IPS DF 19.7 (cell line): ENCODE data around the gene SFMBT1.
A peak's percentile ranks its signal among the peaks of the same experiment; 100 is the strongest.
"Not testable (repeated sequence)": the region's sequence is repeated elsewhere in the genome, so short reads cannot be mapped to it uniquely, and the experiment has no call there.

Experiments
- DNase-seq: peaks from one replicate; pipeline ENCODE4 v3.0.0-alpha.2; 2013; ENCODE audit warnings: low read depth, low spot score

The SFMBT1 gene

DNA sequence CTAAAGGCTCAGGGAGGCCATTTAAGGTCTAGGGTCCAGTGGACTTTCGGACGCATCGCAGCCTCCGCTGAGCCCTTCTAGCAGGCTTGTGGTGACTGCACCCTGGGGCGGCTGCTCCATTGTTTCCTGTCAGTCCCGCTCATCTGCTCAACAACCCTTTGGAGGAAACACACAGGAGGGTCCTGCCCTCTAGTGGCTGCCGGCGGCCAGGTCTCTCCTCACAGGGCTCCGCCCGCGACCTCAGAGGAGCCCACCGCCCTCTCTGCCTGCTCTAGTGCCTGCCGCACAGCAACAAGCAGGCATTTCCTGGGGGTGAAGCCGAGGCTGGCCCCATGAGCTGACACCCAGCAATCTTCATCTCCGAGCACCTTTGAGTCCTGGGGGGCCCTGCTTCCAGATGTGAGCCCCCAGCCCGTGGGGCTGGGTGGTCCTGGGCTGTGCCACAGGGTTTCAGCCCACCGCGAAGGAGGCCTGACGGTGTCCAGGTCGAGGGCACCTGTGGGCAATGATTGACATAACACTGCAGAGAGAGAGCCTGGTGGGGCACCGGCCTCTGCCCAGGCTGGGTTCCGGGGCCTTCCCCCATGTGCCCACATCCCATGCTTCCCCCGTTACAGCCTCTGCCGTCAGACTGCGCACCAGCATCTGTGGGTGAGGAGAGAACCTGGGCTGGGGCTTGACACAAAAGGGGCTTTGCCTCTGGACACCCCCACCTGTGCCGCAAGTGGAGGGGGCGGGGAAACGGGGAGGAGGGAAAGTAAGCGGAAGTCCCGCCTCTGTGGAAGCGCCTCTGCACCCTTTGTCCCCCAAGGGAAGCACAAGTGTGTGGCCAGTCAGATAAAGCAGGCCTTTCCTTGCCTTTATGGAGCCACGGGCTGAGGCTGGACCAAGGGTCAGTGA lies 27.0 kb upstream of the SFMBT1 start:
- DNase-seq = peak; percentile 65

DNA sequence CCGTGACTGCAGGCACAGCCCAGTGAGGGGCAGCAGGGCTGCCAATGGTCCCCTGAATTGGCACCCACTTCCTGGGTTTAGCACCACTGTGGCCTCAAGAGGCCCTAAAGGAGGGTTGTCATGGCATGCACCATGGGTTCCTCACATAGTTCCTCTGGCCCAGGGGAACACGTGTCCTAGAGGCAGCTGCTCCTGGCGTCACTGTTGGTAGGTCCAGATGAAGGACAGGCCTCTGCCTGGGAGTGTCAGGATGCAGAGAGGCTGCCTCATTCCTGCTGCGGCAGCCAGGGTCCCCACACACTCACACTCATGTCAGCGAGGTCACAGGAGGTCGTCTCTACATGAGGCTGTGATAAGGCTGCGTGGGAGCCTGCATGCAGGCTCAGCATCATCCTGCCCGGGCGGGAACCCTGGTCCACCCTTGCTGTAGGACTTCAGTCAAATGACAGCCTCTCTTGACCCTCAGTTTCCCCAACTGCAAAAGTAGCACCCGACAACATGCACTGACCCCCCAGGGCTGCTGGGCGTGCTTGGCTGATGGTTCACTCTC lies 26.1 kb upstream of the SFMBT1 start:
- no peak for DNase-seq

DNA sequence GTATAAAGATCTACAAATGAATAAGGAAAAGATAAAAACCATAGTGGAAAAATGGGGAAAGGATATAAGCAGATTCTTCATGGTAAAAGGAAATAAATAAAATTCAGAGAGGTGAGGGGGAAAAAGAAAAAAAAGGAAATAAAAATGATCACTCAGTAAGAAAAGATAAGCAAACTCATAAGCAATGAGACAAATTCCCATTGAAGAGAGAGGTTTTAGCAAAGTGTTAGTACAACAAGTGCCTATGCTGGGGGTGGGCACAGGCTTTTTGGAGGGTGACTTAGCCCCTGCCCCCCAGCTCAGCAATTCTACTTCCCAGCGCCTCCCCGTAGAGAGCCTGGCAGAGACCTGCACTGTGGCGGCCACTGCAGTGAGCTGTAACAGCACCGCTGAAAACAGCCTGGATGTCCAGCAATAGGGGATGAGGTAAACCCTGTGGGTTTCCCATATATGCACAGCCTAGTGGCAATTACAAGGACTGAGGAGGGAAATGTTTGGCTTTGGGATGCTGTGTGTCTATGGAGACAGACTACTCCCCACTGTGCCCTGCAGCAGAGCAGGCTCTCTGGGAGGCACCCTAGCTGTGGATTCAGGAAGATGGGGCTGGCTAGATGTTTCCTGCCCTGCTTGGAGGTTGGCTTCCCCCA lies 23.7 kb upstream of the SFMBT1 start:
- no peak for DNase-seq

DNA sequence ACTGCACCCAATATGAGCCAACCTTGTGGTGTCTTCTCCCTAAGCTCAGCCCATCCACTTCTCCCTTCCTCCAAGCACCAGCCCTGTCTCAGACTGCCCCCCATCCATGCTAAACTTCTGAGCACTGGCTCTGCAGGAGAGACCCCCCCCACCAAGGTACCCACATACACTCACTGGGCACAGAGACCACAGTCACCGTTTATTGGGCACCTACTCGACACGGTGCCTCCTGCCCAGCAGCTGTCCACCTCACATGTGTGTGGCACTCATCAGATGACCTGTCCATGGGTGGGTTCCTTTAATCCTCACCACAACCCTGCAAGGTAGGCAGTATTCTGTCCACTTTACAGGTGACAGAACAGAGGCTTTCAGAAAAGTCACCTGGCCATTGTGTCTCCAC lies 22.3 kb upstream of the SFMBT1 start:
- no peak for DNase-seq

DNA sequence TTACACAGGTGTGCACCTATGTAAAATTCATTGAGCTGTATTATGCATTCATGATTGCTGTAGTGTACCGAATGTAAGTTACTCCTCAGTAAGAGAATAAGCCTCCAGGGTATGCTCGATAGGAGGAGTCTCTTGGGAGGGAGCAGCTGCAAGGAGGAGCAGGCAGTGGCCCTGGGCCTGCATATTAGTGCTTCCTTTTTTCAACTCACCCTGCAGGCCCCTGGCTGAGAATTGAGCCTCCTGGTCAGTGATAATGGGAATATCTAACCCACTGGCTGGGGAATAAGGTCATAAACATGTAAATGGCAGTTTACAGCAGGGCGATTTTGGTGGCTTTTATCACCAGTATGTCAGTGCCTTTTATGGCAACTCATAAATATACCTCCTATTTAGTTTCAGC lies 21.7 kb upstream of the SFMBT1 start:
- no peak for DNase-seq

DNA sequence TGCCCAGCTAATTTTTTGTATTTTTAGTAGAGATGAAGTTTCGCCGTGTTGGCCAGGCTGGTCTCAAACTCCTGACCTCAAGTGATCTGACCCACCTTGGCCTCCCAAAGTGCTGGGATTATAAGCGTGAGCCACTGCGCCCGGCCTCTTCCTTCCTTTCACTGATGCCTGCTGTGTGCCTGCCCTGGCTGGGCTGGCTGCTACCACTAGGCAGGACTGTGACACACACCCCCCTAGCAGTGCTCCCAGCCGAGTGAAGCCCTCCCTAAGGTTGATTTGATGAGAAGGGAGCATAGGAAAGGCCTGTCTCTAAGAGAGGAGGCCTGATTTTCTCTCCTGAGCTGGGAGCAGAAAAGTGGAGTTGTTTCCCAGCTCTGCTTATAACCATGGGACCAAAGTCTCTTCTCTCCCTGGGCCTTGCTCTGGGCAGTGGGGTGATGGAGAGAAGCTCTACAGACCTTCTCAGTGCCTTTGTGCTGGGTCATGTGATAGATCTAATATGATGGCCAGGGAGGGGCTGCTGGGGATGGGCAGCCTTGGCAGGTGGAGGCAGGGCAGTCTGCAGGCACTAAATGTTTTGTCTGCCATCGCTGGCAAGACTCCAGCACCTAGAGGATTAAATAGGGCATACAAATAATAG lies 20.1 kb upstream of the SFMBT1 start:
- DNase-seq = no peak

DNA sequence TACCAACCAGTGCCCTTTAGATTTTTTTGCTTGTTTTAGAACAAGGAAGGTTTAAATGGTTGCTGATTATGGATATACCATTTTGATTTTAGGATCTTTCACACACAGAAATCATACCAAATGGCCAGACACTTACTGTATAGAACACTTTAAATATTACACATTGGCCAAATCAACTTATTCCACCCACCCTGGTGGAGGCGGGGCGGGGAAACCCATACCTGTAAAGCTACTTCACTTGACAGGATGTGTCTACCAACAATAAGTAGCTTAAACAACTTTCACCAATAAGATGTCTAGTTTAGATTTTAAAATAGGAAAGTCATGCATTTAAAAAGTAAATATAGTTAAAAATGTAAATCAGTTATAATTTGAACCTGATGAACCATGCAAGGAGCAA lies 17.0 kb upstream of the SFMBT1 start:
- DNase-seq = no peak

DNA sequence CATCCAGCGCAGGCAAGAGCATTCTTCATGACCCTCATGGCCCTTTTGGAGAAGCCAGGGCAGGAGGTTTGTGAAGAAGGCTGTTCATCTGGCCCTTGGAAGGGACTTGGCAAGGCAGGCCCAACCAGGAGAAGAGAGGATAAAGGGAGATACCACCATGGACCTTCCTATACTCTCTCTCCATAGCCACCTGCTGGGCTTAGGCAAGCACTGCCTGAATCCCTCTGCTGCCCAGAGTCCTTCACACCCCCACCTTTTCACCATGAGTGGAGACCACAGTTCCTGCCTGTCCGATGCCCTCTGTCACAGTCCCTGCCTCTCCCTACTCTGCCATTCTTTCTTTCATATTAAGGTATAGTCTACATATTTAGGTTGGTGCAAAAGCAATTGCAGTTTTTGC lies 10.6 kb upstream of the SFMBT1 start:
- DNase-seq = no peak

DNA sequence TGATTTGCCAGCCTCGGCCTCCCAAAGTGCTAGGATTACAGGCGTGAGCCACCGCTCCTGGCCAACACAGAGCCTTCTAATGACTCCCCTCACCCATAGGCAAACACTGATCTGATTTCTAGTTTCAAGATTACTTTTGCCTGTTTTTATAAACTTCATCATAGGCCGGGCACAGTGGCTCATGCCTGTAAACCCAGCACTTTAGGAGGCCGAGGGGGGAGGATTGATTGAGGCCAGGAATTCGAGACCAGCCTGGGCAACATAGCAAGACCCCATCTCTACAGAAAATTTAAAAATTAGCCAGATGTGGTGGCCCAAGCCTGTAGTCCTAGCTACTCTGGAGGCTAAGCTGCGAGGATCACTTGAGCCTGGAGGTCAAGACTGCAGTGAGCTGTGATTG lies 8.4 kb upstream of the SFMBT1 start:
- DNase-seq = not testable (repeated sequence)

DNA sequence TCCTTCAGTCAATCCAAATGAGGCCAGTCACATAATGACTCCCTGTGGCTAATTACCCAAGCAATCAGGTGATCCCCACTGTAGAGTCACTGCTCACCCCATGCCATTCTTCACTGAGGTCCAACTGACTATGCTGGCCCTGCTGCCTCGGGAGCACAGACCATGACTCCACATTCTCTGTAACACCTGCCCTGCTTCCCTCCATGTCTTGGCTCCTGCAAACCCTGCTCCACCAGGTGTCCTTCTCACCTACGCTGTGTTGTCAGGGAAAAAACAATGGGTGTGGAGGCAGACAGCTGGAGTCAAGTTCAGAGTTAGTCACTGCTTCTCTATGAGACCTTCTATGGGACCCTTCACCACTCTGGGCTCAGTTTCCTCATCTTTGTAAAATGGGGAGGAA lies 6.1 kb upstream of the SFMBT1 start:
- no peak for DNase-seq

DNA sequence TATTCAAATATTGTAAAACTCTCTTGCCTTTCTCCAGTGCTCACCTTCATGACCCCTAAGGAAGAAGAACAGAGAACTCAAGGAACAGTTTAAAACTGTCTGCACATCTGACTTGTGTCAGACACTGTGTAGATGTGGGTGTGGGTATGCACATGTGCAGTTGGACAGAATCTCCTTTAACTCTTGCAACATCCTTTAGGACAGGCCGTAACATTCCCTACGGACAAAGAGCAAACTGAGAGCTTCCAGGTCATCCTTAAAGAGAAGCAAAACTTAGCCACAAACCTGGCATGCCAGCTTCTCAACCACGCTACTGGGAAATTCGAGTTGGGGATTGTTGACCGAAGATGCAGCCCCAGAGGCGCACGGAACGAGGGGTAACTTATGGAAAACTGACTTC lies 4.1 kb upstream of the SFMBT1 start:
- DNase-seq = no peak

DNA sequence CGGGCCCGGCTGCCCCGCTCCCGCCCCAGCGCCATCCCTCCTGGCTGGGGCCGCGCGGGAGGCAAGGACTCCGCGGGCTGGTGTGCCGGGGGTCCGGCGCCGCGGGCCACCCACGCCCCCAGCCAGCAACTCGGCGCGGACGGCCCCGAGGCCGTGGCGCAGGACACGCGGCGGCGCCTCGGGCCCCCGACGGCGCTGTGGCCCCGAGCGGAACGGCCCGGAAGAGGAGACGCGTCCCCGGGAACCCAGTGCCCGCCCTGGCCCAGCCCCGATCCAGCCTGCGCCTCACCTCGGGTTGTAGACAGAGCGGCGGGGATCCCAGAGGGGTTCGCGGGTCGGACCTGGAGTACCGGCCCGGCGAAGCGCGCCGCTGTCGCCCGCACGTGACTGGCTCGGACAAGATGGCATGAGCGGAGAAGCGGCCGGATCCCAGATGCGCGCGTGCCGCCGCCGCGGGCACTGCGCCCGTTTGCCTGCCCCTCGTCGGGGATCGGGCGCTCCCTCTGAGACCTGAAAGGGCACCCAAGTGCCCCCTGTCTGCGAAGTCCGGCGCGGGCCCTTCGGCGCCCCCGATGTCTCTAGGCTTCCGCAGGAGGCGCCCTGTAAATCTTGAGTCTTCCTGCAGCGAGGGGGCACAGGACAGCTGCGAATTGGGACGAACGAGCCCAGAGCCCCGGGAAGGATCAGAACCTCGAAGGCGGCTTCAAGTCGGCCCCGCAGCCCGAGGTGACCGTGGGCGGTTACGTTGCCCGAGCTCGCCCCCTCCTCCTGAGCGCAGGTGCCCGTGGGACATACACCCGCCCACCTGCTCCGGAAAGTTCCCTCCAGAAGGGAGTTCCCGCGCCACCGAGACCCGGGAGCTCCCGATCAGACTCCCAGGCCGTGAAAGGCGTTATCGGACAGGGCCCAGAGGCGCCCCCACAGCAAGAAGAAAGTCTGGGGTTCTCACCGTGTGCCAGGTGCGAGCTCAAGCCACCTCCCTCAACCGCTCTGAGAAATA lies 598 bp upstream of the SFMBT1 start:
- DNase-seq = no peak

DNA sequence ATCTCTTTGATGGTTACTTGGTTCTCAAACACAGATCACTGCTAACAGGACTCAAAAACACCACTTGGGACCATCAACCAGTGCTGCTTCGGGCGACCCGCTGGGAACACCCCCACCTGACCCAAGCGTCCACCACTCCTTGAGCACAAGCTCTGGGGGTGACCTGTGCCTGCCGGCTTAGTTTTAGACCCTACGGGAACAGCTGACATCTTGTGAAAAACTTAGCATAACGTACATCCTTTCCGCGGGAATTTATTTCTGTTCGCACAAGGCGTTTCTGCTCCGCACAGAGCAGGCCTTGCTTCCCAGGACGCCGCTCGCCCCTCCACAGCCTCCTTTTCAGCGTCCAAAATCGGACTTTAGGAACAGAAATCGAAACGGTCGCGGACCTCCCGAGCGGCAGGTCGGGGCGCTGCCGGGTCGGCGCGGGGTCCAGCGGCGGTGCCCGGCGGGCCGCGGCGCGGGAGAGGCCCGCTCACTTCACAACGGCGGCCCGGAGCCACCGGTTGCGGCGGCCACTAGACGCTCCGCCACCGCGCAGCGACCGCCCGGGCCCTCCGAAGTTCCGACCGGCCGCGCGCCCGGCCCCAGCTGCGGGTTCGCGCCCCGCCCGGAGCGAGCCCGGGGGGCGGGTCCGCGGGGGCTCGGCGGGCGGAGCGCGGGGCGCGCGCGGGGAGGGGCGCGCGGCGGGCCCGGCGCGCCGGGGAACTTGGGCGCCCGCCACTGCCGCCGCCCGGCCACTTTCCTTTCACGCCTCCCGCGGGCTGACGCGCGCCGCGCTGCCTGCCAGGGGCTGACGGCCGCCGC lies 959 bp downstream of the SFMBT1 start:
- DNase-seq = no peak

DNA sequence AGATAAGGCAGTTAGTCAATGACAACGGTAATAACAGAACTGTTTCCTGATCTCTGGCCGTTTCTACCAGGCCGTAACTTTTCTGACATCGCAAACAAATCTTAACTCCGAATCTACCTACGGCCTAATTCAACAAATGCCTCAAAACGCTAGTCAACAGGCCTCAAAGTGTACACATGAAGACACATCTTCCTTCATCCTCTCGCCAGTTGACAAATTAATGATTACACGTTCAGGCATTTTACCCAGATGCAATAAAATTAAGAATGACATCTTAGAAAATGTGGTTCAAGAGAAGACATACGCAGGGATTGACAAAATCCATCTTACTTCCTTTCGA lies 1.5 kb downstream of the SFMBT1 start:
- no peak for DNase-seq

DNA sequence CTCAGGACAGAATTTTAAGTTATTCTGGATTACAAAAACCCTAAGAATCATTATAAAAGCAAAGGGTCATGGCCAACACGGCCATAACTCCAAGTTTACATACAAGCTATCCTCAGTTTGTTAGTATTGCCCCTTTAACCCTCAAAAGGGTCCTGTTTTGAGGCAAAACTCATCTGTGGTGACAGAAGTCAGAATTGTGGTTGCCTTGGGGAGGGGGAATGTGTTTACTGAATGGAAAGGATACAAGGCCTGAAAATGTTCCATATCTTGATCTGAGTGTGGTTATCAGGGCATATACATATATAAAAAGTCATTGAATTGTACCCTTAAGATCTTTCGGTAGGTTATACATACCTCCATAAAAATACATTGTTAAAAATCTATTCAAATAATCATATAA lies 2.1 kb downstream of the SFMBT1 start:
- DNase-seq = no peak

DNA sequence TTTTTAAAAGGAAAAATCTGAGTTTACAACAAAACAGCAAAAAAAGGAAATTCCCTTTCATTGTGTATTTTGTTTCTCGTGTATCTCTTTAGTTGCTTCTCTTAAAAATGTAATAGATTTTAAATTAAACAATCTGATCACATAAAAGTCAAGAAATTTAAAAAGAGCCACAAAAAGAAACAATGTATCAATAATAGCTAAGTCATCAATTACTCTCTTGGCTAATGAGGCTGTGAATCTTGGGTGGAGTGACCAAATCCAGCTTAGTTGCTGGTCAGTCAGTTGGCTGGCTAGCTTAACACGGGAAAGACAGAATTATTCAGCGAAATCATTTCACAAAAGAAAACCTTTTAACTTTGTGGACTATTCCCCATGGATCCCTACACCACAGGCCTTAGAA lies 3.2 kb downstream of the SFMBT1 start:
- no peak for DNase-seq

DNA sequence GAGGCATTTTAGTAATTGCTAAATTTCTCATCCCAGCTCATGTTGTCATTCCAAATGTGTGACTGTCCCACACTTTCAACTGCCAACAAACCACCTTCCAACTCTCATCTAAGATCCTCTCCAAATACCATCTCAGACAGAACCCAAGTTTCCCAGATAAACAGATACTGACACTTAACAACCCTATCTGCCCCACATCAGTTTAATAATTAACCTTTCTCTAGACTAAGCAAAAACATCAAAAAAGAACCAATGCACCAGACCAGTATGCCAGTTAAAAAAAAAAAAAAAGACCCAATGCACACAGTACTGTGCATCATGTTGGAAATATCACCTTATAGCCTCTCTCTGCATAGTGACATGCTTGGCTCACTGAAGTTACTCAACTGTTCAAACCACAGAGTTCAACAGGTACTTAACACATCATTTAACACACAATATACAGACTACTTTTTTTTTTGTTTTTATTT lies 5.5 kb downstream of the SFMBT1 start:
- no peak for DNase-seq

DNA sequence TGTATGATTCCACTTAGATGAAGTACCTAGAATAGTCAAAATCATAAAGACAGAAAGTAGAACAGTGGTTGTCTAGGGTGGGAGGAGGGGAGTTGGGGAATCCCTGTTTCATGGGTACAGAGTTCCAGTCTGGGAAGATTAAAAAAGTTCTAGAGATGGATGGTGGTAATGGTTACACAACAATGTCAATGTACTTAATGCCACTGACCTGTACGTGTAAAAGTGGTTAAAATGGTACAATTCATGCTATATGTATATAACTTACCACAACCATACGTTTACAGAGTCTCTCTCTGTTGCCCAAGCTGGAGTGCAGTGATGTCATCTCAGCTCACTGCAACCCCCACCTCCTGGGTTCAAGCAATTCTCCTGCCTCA lies 6.5 kb downstream of the SFMBT1 start:
- no peak for DNase-seq

DNA sequence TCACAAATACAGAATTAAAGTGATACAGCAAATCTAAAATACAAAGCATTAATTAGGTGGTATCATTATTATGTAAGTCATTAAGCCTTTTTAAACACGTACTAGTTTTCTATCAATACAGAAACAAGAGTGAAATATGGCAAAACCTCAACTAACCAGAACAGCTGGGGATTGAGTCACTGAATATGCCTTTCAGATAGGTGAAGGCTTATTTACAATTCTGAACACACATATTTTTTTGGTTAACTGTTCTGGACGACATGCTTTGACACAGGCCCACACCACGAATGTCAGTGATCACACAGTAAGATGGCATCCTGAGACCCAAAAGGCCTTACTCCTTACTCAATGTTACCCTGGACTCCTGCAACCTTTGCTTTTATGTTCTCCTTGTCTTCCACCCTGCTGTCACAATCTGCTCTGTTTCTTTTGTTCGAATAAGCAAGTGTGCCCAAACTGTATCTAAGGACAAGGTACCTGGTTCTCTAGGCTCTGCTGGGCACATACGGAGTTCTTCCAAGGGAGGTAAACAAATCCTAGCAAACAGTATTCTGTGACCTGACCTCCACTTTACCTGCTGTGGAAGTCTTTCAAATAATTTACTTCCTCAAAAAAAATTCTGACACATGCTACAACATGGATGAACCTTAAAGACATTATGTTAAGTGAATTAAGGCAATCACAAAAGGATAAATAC lies 7.0 kb downstream of the SFMBT1 start:
- DNase-seq = no peak
